Measurements from ENCODE around the gene HSBP1. TPM values are rescaled to one million over a fixed set of nuclear protein-coding genes. Genes with fewer than 3 reads are reported as not detected.
A peak's percentile ranks its signal among the peaks of the same experiment; 100 is the strongest.

Gene HSBP1
- total and polyA plus RNA-seq, 7 donors, result 7.5 to 40.6 (median 16.9) TPM

DNA sequence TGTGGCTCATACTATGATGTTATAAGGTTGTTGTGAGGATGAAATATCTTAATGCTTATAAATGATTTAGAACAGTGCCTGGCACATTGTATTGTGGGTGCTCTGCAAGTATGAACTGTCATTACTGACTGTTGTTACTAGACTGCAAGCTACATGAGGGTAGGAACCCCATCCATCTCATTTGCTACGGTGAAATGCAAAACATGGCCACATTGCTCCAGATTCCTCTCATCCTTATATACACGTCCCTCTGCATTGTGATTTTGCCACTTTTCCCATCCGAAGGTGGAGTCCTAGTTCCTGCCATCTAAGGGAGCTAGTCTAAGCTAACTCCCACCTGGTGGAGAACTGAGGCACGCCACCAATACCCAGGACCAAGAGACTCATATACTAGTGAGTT lies 29.8 kb downstream of the HSBP1 start:
- Histone ChIP-seq H3K4me1 (peaks cover 0 to 9% (median 2%) of the 10 kb centered on the region in 4 donors), H3K4me3 (no peak overlapping the region), H3K27ac (no peak overlapping the region), H3K27me3 (no peaks in the 10 kb centered on the region), H3K9me3 (no peaks in the 10 kb centered on the region), H3K36me3 (no peaks in the 10 kb centered on the region)
- DNase-seq, result peak; percentile 19
- no peak for TF ChIP-seq POLR2AphosphoS5 (IDR thresholded peaks at IDR 0.05)
- TF ChIP-seq POLR2A (IDR thresholded peaks at IDR 0.05), result no peak
- intact Hi-C loops (cut with DNase I), result no loop called here
- WGBS, 2 donors, result 89 to 93% methylated on average over 4 of the region's 4 CpGs

DNA sequence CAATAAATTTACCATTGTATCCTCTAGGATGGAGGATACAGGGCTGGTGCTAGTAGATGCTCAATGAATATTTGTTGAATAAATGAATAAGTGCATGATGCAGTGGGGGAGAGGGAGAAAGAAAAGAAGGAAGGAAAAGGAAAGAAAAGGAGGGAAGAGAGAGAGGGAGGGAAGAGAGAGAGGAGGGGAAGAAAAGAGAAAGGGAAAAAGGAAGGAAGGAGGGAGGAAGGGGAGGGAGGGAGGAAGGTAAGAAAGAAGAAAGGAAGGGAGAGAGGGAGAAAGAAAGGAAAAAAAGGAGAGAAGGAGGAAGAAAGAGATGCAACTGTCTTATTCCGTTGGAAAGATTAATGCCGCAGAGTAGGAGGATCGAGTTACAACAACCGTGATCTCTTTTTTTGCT lies 30.4 kb downstream of the HSBP1 start:
- intact Hi-C loops (cut with DNase I), result no loop called here
- Histone ChIP-seq H3K4me3 (no peak overlapping the region), H3K36me3 (no peaks in the 10 kb centered on the region), H3K9me3 (no peaks in the 10 kb centered on the region), H3K27ac (no peak overlapping the region), H3K4me1 (peaks cover 0 to 9% (median 2%) of the 10 kb centered on the region in 4 donors), H3K27me3 (no peaks in the 10 kb centered on the region)
- no peak for DNase-seq
- TF ChIP-seq POLR2AphosphoS5 (IDR thresholded peaks at IDR 0.05), result no peak
- TF ChIP-seq, protein P1, sequence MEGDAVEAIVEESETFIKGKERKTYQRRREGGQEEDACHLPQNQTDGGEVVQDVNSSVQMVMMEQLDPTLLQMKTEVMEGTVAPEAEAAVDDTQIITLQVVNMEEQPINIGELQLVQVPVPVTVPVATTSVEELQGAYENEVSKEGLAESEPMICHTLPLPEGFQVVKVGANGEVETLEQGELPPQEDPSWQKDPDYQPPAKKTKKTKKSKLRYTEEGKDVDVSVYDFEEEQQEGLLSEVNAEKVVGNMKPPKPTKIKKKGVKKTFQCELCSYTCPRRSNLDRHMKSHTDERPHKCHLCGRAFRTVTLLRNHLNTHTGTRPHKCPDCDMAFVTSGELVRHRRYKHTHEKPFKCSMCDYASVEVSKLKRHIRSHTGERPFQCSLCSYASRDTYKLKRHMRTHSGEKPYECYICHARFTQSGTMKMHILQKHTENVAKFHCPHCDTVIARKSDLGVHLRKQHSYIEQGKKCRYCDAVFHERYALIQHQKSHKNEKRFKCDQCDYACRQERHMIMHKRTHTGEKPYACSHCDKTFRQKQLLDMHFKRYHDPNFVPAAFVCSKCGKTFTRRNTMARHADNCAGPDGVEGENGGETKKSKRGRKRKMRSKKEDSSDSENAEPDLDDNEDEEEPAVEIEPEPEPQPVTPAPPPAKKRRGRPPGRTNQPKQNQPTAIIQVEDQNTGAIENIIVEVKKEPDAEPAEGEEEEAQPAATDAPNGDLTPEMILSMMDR (IDR thresholded peaks at IDR 0.05), result no peak
- no peak for TF ChIP-seq POLR2A (IDR thresholded peaks at IDR 0.05)
- 84 to 91% methylated on average over 4 of the region's 4 CpGs for WGBS, 2 donors

- Histone ChIP-seq H3K9me3 (no peaks in the 10 kb centered on the region), H3K4me3 (no peak overlapping the region), H3K36me3 (no peaks in the 10 kb centered on the region), H3K27me3 (no peaks in the 10 kb centered on the region), H3K4me1 (peaks cover 0 to 9% (median 2%) of the 10 kb centered on the region in 4 donors), H3K27ac (no peak overlapping the region)
- intact Hi-C loops (cut with DNase I), result no loop called here
- no peak for DNase-seq
- TF ChIP-seq POLR2AphosphoS5 (IDR thresholded peaks at IDR 0.05), result no peak
- TF ChIP-seq, protein P1 (IDR thresholded peaks at IDR 0.05), result no peak
- no peak for TF ChIP-seq POLR2A (IDR thresholded peaks at IDR 0.05)
- no peak for TF ChIP-seq EP300 (IDR thresholded peaks at IDR 0.05)
- 49 to 57% methylated on average over 3 of the region's 3 CpGs for WGBS, 2 donors
Measured at GRCh38 chr16:83839561-83839960, 31.8 kb downstream of the HSBP1 start.

GRCh38 chr16:83840060-83840617 lies 32.4 kb downstream of the HSBP1 start:
- no peaks in the 10 kb centered on the region for H3K9me3 ChIP-seq
- whole genome bisulfite sequencing, 2 donors, result 81 to 93% methylated on average over 4 of the region's 4 CpGs
- no peaks in the 10 kb centered on the region for H3K36me3 ChIP-seq
- H3K4me3 ChIP-seq, result no peak overlapping the region
- H3K4me1 ChIP-seq, result peaks cover 0 to 9% (median 2%) of the 10 kb centered on the region in 4 donors
- no peak overlapping the region for H3K27ac ChIP-seq
- intact Hi-C loops (cut with DNase I), result no loop called here
- H3K27me3 ChIP-seq, result no peaks in the 10 kb centered on the region
- DNase-seq, result no peak
- TF ChIP-seq EP300 (IDR thresholded peaks at IDR 0.05), result no peak
- no peak for TF ChIP-seq POLR2A (IDR thresholded peaks at IDR 0.05)
- TF ChIP-seq, protein P1 (IDR thresholded peaks at IDR 0.05), result no peak
- no peak for TF ChIP-seq POLR2AphosphoS5 (IDR thresholded peaks at IDR 0.05)

DNA sequence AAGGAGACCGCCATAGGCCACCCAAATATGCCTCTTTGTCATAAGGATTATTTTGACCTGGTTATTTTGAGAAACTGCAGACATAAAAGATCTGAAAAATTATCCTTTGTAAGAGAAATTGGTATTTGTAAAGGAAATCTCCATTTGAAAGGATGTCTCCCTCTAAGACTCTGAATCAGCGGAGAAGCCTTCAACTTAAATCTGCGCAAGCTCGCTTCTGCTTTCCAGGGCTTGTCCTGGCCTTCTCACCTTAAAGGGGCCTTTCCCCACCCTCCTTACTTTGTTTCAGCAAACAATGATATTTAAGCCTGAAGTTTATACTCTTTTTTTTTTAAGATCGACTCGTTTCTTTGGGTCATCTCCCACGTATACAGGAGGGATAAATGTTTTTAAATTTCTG lies 34.5 kb downstream of the HSBP1 start:
- WGBS, 2 donors, result 76 to 83% methylated on average over 7 of the region's 7 CpGs
- no peaks in the 10 kb centered on the region for H3K9me3 ChIP-seq
- H3K27me3 ChIP-seq, result no peaks in the 10 kb centered on the region
- intact Hi-C loops (cut with DNase I), result no loop called here
- no peak overlapping the region for H3K4me3 ChIP-seq
- TF ChIP-seq POLR2A (IDR thresholded peaks at IDR 0.05) (no peak), POLR2AphosphoS5 (IDR thresholded peaks at IDR 0.05) (no peak)
- no peaks in the 10 kb centered on the region for H3K4me1 ChIP-seq
- no peaks in the 10 kb centered on the region for H3K36me3 ChIP-seq
- peak; percentile 1 for DNase-seq
- H3K27ac ChIP-seq, result no peak overlapping the region

Data from sigmoid colon (tissue), 7 donors.